Activated T-helper 9 cell treated with anti-CD3 and anti-CD28 coated beads, Interleukin-2, amount 50 U/mL, for 16 hours (primary cell): ENCODE data around the gene TBL2.
"Not testable (repeated sequence)": the region's sequence is repeated elsewhere in the genome, so short reads cannot be mapped to it uniquely, and the experiment has no call there.

Source experiments
- DNase-seq: peaks from one replicate; pipeline ENCODE4 v3.0.0-alpha.2; 2020; ENCODE audit warnings: low read depth

TBL2 gene

GRCh38 chr7:73570521-73570920, 7.9 kb downstream of the TBL2 start:
- no peak for DNase-seq

- DNase-seq, result no peak
Measured at GRCh38 chr7:73569042-73569608, 9.3 kb downstream of the TBL2 start.

- DNase-seq, result no peak
Measured at GRCh38 chr7:73567846-73568685, 10.3 kb downstream of the TBL2 start.

GRCh38 chr7:73567140-73567539, 11.2 kb downstream of the TBL2 start:
- no peak for DNase-seq

GRCh38 chr7:73566431-73566830, 11.9 kb downstream of the TBL2 start:
- DNase-seq, result not testable (repeated sequence)

GRCh38 chr7:73565675-73566340, 12.6 kb downstream of the TBL2 start:
- no peak for DNase-seq

GRCh38 chr7:73560109-73560835, 18.1 kb downstream of the TBL2 start:
- DNase-seq, result no peak

- peak; percentile 71 for DNase-seq
Measured at GRCh38 chr7:73557397-73558257, 20.8 kb downstream of the TBL2 start, which contains the start of gene BCL7B. TSS of gene BCL7B (minus strand) at chr7:73557690. CDS start at chr7:73557578, 112 bp downstream.

GRCh38 chr7:73557108-73557396, 21.3 kb downstream of the TBL2 start:
- DNase-seq, result peak; percentile 87

- no peak for DNase-seq
Measured at GRCh38 chr7:73556208-73557107, 21.9 kb downstream of the TBL2 start.

GRCh38 chr7:73555411-73555982, 22.9 kb downstream of the TBL2 start:
- DNase-seq, result no peak

- not testable (repeated sequence) for DNase-seq
Measured at GRCh38 chr7:73550093-73550492, 28.3 kb downstream of the TBL2 start.

GRCh38 chr7:73549176-73549575, 29.2 kb downstream of the TBL2 start:
- DNase-seq, result no peak

- DNase-seq, result no peak
Measured at GRCh38 chr7:73547841-73548240, 30.5 kb downstream of the TBL2 start.

- DNase-seq, result no peak
Measured at GRCh38 chr7:73544678-73545077, 33.7 kb downstream of the TBL2 start.

GRCh38 chr7:73541722-73542121, 36.7 kb downstream of the TBL2 start:
- no peak for DNase-seq

- DNase-seq, result no peak
Measured at GRCh38 chr7:73539709-73540108, 38.7 kb downstream of the TBL2 start.

- not testable (repeated sequence) for DNase-seq
Measured at GRCh38 chr7:73538510-73538909, 39.9 kb downstream of the TBL2 start.

GRCh38 chr7:73537051-73537450, 41.3 kb downstream of the TBL2 start:
- no peak for DNase-seq

- no peak for DNase-seq
Measured at GRCh38 chr7:73536479-73536878, 41.9 kb downstream of the TBL2 start.
